ENCODE results near the gene GORASP2.

DNA sequence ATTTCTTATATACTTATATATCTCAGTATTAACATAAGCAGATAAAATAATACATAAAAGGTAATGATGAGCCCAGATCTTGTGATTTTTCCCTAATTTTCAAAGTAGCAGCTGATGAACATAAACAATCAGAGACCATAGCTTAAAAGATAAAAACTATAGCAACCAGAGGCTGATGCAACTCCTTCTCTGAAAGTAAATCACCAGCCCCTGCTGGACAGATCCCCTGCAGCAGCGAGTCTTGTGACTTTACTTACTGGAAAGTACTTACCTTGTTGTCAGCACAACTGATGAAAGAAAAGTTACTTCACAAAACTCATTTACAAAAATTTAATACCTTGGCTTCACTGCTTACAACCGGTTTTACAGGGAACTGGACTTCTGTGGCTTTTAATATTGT lies 67.3 kb downstream of the GORASP2 start:
- TF ChIP-seq POLR2A (IDR thresholded peaks at IDR 0.05; ENCODE audit: low read depth, low read length) (no peak), TAF1 (IDR thresholded peaks at IDR 0.05; ENCODE audit: borderline replicate concordance, low read depth, low read length) (no peak), POLR2AphosphoS5 (IDR thresholded peaks at IDR 0.05; ENCODE audit: low read depth, low read length) (no peak)

All from GM12892 (cell line).